Prostate gland (tissue), 2 donors: Measurements from ENCODE around the gene JOSD1. TPM values are rescaled to one million over a fixed set of nuclear protein-coding genes. Genes with fewer than 3 reads are reported as not detected.

ENCODE experiments used
- DNase-seq: peaks from one replicate; pipeline ENCODE4 v3.0.0-alpha.2; 2019; ENCODE audit warnings: low spot score
- H3K27ac ChIP-seq, 2 donors: fragments of 200-600 bp; sonication (generic); 2 replicates each; pipeline ENCODE4 v1.5.1; 2017 to 2019
- H3K27me3 ChIP-seq: fragments of 200-600 bp; sonication (generic); replicated peaks from 2 replicates; pipeline ENCODE4 v1.5.1; 2019; ENCODE audit not compliant: insufficient read depth
- H3K36me3 ChIP-seq, 2 donors: fragments of 200-600 bp; sonication (generic); 1 replicate in 1 of 2; 2 replicates in 1 of 2; pipeline versions ENCODE4 v1.5.1 to v1.8.1; 2017 to 2019
- H3K4me1 ChIP-seq: fragments of 200-600 bp; sonication (generic); replicated peaks from 2 replicates; pipeline ENCODE4 v1.5.1; 2019
- H3K4me3 ChIP-seq, 2 donors: fragments of 200-600 bp; sonication (generic); 2 replicates each; pipeline ENCODE4 v1.5.1; 2017 to 2019
- H3K9me3 ChIP-seq: fragments of 200-600 bp; sonication (generic); 2 replicates; pipeline ENCODE4 v1.5.1; 2017
- CTCF ChIP-seq, 4 experiments: fragments of 200-600 bp in 2 of 4; fragments of 450-650 bp in 2 of 4; sonication (generic) in 2 of 4; IDR thresholded peaks; 1 replicate in 3 of 4; 2 replicates in 1 of 4; pipeline ENCODE4 v1.5.1; 2016 to 2019; ENCODE audit warnings: antibody characterized with exemption in 4 of 4, mild to moderate bottlenecking in 2 of 4, moderate library complexity in 2 of 4
- POLR2A ChIP-seq: fragments of 450-650 bp; IDR thresholded peaks from one replicate; pipeline ENCODE4 v1.6.1; 2016; ENCODE audit warnings: antibody characterized with exemption, mild to moderate bottlenecking
- POLR2AphosphoS5 ChIP-seq: sonication (generic); formaldehyde crosslinking; IDR thresholded peaks from one replicate; pipeline ENCODE4 v1.6.1; 2017; ENCODE audit warnings: antibody characterized with exemption
- WGBS: methylation state at CpG from one replicate; pipeline ENCODE4 v1.1.5; 2018; 5-methylcytosine and 5-hydroxymethylcytosine counted together
- intact Hi-C: fragments of 100-400 bp; cut with DNase I; formaldehyde crosslinking; loops from one replicate; pipeline ENCODE4 v1.14.2; 2022
- total RNA-seq, 2 donors: library from RNA; depleted of rRNA; stranded (reverse); fragments of >200 nt; gene quantifications; one replicate each; pipeline ENCODE4 v1.1.0, GENCODE V29; 2016

Gene JOSD1
- total RNA-seq, 2 donors from 2014 or later = 56.7 to 69.2 TPM

- H3K27ac ChIP-seq = peak overlapping the region; percentile 91 to 93
- WGBS = 8% methylated on average over 16 of the region's 16 CpGs
- H3K4me3 ChIP-seq = peak overlapping the region; percentile 56 to 96
- H3K4me1 ChIP-seq = peaks cover 7% of the 10 kb centered on the region
- no peak for TF ChIP-seq CTCF (IDR thresholded peaks at IDR 0.05)
- no peak for TF ChIP-seq POLR2AphosphoS5
- no peak for TF ChIP-seq POLR2A
- no peaks in the 10 kb centered on the region for H3K27me3 ChIP-seq
- H3K36me3 ChIP-seq = no peaks in the 10 kb centered on the region
- H3K9me3 ChIP-seq = no peaks in the 10 kb centered on the region
- intact Hi-C loops = no loop called here
- no peak for DNase-seq
These were observed 43.5 kb downstream of the JOSD1 start for GRCh38 chr22:38657045-38657909.

GRCh38 chr22:38656256-38657044 is 44.3 kb downstream of the JOSD1 start, which contains the start of the genes CBY1 and FAM227A:
CBY1 (plus strand) TSS chr22:38656638; CDS start chr22:38668055, 11,417 bp downstream.
FAM227A (minus strand) TSS chr22:38656392; CDS start chr22:38650168, 6,224 bp downstream.
- TF ChIP-seq CTCF (IDR thresholded peaks at IDR 0.05) (no peak), POLR2A (peak; percentile 67), POLR2AphosphoS5 (peak; percentile 88)
- DNase-seq = peak; percentile 81
- H3K27me3 ChIP-seq = no peaks in the 10 kb centered on the region
- no peaks in the 10 kb centered on the region for H3K9me3 ChIP-seq
- H3K4me3 ChIP-seq = peak within 1 kb of the TSS; percentile 56 to 96
- peaks cover 7% of the 10 kb centered on the region for H3K4me1 ChIP-seq
- 2% methylated on average over 57 of the region's 66 CpGs for WGBS
- H3K36me3 ChIP-seq = no peaks in the 10 kb centered on the region
- intact Hi-C loops = no loop called here
- peak within 1 kb of the TSS; percentile 91 to 93 for H3K27ac ChIP-seq

- peak overlapping the region; percentile 91 to 93 for H3K27ac ChIP-seq
- intact Hi-C loops = no loop called here
- under 1% methylated on average over 19 of the region's 22 CpGs for WGBS
- no peaks in the 10 kb centered on the region for H3K27me3 ChIP-seq
- no peaks in the 10 kb centered on the region for H3K36me3 ChIP-seq
- TF ChIP-seq POLR2A (no peak), POLR2AphosphoS5 (no peak), CTCF (IDR thresholded peaks at IDR 0.05) (no peak)
- no peaks in the 10 kb centered on the region for H3K9me3 ChIP-seq
- peaks cover 7% of the 10 kb centered on the region for H3K4me1 ChIP-seq
- no peak for DNase-seq
- peak overlapping the region; percentile 56 to 96 for H3K4me3 ChIP-seq
These were observed 45.1 kb downstream of the JOSD1 start for GRCh38 chr22:38655519-38656255.

- WGBS = 97% methylated on average over 8 of the region's 8 CpGs
- peaks cover 7% of the 10 kb centered on the region for H3K4me1 ChIP-seq
- TF ChIP-seq POLR2A (no peak), CTCF (IDR thresholded peaks at IDR 0.05) (no peak), POLR2AphosphoS5 (no peak)
- DNase-seq = no peak
- intact Hi-C loops = no loop called here
- no peaks in the 10 kb centered on the region for H3K9me3 ChIP-seq
- H3K27ac ChIP-seq = no peak overlapping the region
- H3K36me3 ChIP-seq = no peaks in the 10 kb centered on the region
- no peak overlapping the region for H3K4me3 ChIP-seq
- H3K27me3 ChIP-seq = no peaks in the 10 kb centered on the region
These were observed 47.0 kb downstream of the JOSD1 start for GRCh38 chr22:38653741-38654140.
